ENCODE measurements around the gene SCNN1A.

DNA sequence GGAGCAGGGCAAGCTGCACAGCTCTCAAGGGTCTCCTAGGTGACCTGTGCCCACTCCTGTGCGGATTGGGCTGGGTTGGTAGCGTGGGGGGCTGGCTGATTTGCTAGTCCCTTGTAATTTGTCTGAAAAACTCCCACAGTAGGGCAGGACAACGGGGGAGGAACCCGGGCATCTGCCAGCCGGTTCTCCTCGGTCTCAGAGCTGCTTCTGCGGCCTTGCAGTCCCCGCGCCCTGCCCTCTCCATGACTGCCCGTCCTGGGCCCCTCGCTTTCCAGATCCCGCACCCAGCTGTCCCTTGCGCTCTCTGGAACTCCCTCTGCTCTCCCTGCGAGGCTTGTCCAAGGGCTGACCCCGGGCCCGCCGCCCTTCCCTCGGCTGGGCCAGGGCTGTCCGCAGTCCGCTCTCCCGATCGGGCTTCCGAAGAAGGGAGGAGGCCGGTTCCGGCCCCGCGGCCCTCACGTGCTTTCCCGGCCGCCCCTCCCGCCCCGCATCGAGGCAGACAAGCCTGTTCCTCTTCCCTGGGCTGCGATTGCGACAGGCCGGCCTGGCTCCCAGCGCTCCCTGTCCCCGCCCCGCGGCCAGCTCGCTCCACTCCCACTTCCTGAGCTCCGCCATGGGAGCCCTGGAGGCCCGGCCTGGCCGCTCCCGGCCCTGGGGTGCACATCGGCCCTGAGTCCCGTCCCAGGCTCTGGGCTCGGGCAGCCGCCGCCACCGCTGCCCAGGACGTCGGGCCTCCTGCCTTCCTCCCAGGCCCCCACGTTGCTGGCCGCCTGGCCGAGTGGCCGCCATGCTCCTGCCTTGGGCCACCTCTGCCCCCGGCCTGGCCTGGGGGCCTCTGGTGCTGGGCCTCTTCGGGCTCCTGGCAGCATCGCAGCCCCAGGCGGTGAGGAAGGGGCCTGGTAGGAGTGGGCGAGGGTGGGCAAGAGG is 8.5 kb upstream of the SCNN1A start, which contains the start of gene LTBR:
- TF ChIP-seq, protein P1, sequence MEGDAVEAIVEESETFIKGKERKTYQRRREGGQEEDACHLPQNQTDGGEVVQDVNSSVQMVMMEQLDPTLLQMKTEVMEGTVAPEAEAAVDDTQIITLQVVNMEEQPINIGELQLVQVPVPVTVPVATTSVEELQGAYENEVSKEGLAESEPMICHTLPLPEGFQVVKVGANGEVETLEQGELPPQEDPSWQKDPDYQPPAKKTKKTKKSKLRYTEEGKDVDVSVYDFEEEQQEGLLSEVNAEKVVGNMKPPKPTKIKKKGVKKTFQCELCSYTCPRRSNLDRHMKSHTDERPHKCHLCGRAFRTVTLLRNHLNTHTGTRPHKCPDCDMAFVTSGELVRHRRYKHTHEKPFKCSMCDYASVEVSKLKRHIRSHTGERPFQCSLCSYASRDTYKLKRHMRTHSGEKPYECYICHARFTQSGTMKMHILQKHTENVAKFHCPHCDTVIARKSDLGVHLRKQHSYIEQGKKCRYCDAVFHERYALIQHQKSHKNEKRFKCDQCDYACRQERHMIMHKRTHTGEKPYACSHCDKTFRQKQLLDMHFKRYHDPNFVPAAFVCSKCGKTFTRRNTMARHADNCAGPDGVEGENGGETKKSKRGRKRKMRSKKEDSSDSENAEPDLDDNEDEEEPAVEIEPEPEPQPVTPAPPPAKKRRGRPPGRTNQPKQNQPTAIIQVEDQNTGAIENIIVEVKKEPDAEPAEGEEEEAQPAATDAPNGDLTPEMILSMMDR (conservative IDR thresholded peaks at IDR 0.05; ENCODE audit: low read depth, low read length): 0 out of 2 replicates have a peak, but pooled peaks have one; percentile 16
- peak; percentile 99 for TF ChIP-seq CEBPB (IDR thresholded peaks at IDR 0.05; ENCODE audit: low read depth, low read length)
- TF ChIP-seq BHLHE40 (IDR thresholded peaks at IDR 0.05; ENCODE audit: low read depth, low read length): peak; percentile 96

All from IMR-90 (cell line).